ENCODE measurements around the gene P2RX6. TPM values are rescaled to one million over a fixed set of nuclear protein-coding genes. Genes with fewer than 3 reads are reported as not detected.

Gene P2RX6
- total and polyA plus RNA-seq, 2 donors (not counting 3 experiments of a cell fraction or from before 2014, with no cell fraction given): 0.06 TPM; not detected in 1

- FAIRE-seq: no peak
- peaks cover 5% of the 10 kb centered on the region for H3K9me3 ChIP-seq (replicated peaks; ENCODE audit: control insufficient read depth, insufficient read depth, low read length)
- H3K4me1 ChIP-seq (ENCODE audit: control insufficient read depth, extremely low read depth, insufficient read depth, low read length): peaks cover 11% of the 10 kb centered on the region
- H3K36me3 ChIP-seq (ENCODE audit: control insufficient read depth in 2 of 2, extremely low read depth in 1 of 2, insufficient read depth in 2 of 2, low read length in 2 of 2): no peaks in the 10 kb centered on the region
- no peak overlapping the region for H3K4me2 ChIP-seq (ENCODE audit: insufficient read depth, low read length)
- CTCF ChIA-PET: interaction anchor here (0.6 to 1.3 kb wide), 4 partner anchors 15 to 121 kb away, joined by 3 to 5 read pairs (median 3); no protein-coding TSS in a partner anchor
- H3K27me3 ChIP-seq (ENCODE audit: control insufficient read depth in 2 of 2, insufficient read depth in 2 of 2, low read length in 2 of 2): no peaks in the 10 kb centered on the region
- no peaks in the 10 kb centered on the region for H3K79me2 ChIP-seq (ENCODE audit: control insufficient read depth, insufficient read depth, low read length)
- dilution Hi-C loops (cut with MboI; ENCODE audit: extremely low pct_ligation_motif_present, low sequenced_read_pairs) (no loop called here), intact Hi-C loops (cut with micrococcal nuclease) (no loop called here)
- POLR2A ChIA-PET: no interaction called here
- DNase-seq (ENCODE audit: low read depth, low spot score): no peak
- H3K27ac ChIP-seq (ENCODE audit: insufficient read depth, low read depth, low read length): no peak overlapping the region
- H3K4me3 ChIP-seq (replicated peaks in 1 of 3; ENCODE audit: insufficient read depth in 1 of 3, low read depth in 1 of 3, low read length in 3 of 3): no peak overlapping the region
- BruUV-seq (replicated peaks): no TSS peak
- no peaks in the 10 kb centered on the region for H4K20me1 ChIP-seq (replicated peaks; ENCODE audit: control insufficient read depth, extremely low read depth, insufficient read depth, low read length)
- no peak overlapping the region for H2AFZ ChIP-seq (ENCODE audit: low read depth, low read length)
- H3K9me1 ChIP-seq (replicated peaks; ENCODE audit: control insufficient read depth, extremely low read depth, insufficient read depth, low read length): no peaks in the 10 kb centered on the region
- no peak overlapping the region for H3K9ac ChIP-seq (replicated peaks; ENCODE audit: extremely low read depth, insufficient read depth, low read length)
- TF ChIP-seq EZH2 (IDR thresholded peaks at IDR 0.05; ENCODE audit: borderline replicate concordance, low read depth, low read length, severe bottlenecking): no peak
Observed at GRCh38 chr22:20976291-20976877, 38.6 kb upstream of the P2RX6 start.

GRCh38 chr22:20977019-20977418, 37.9 kb upstream of the P2RX6 start:
- Histone ChIP-seq H3K36me3 (ENCODE audit: control insufficient read depth in 2 of 2, extremely low read depth in 1 of 2, insufficient read depth in 2 of 2, low read length in 2 of 2) (no peaks in the 10 kb centered on the region), H2AFZ (ENCODE audit: low read depth, low read length) (no peak overlapping the region), H3K4me1 (ENCODE audit: control insufficient read depth, extremely low read depth, insufficient read depth, low read length) (peaks cover 14% of the 10 kb centered on the region), H3K27me3 (ENCODE audit: control insufficient read depth in 2 of 2, insufficient read depth in 2 of 2, low read length in 2 of 2) (no peaks in the 10 kb centered on the region), H4K20me1 (replicated peaks; ENCODE audit: control insufficient read depth, extremely low read depth, insufficient read depth, low read length) (no peaks in the 10 kb centered on the region), H3K9me1 (replicated peaks; ENCODE audit: control insufficient read depth, extremely low read depth, insufficient read depth, low read length) (no peaks in the 10 kb centered on the region), H3K4me2 (ENCODE audit: insufficient read depth, low read length) (no peak overlapping the region), H3K9me3 (replicated peaks; ENCODE audit: control insufficient read depth, insufficient read depth, low read length) (peaks cover 5% of the 10 kb centered on the region), H3K4me3 (replicated peaks in 1 of 3; ENCODE audit: insufficient read depth in 1 of 3, low read depth in 1 of 3, low read length in 3 of 3) (no peak overlapping the region), H3K9ac (replicated peaks; ENCODE audit: extremely low read depth, insufficient read depth, low read length) (no peak overlapping the region), H3K27ac (ENCODE audit: insufficient read depth, low read depth, low read length) (no peak overlapping the region), H3K79me2 (ENCODE audit: control insufficient read depth, insufficient read depth, low read length) (no peaks in the 10 kb centered on the region)
- FAIRE-seq: no peak
- ChIA-PET CTCF (interaction anchor here (1.3 kb wide), 1 partner anchor 15 kb away, joined by 3 read pairs; no protein-coding TSS in a partner anchor), POLR2A (no interaction called here)
- intact Hi-C loops (cut with micrococcal nuclease): no loop called here
- no peak for DNase-seq (ENCODE audit: low read depth, low spot score)
- TF ChIP-seq GATA2 (IDR thresholded peaks at IDR 0.05; ENCODE audit: insufficient read depth, insufficient read length, low read depth, low read length) (no peak), JUN (IDR thresholded peaks at IDR 0.05; ENCODE audit: borderline replicate concordance, insufficient read depth, insufficient read length, low read depth) (no peak), POLR2AphosphoS5 (IDR thresholded peaks at IDR 0.05; ENCODE audit: insufficient read depth, low read depth, low read length) (no peak), MYC (IDR thresholded peaks at IDR 0.05; ENCODE audit: low read depth, low read length) (no peak), CTCF (IDR thresholded peaks at IDR 0.05; ENCODE audit: extremely low read depth in 1 of 2, insufficient read depth in 1 of 2, low read depth in 1 of 2, low read length in 2 of 2) (no peak), MAX (IDR thresholded peaks at IDR 0.05; ENCODE audit: insufficient read depth, insufficient read length) (no peak), POLR2A (IDR thresholded peaks at IDR 0.05; ENCODE audit: low read depth, low read length) (no peak), EZH2 (IDR thresholded peaks at IDR 0.05; ENCODE audit: borderline replicate concordance, low read depth, low read length, severe bottlenecking) (no peak), FOS (IDR thresholded peaks at IDR 0.05; ENCODE audit: borderline replicate concordance, insufficient read depth, low read length) (no peak)
- dilution Hi-C loops (cut with MboI; ENCODE audit: extremely low pct_ligation_motif_present, low sequenced_read_pairs): no loop called here
- no TSS peak for BruUV-seq (replicated peaks)

Data from endothelial cell of umbilical vein (primary cell).